Measurements from ENCODE around the gene POLK.

- TF ChIP-seq EZH2 (IDR thresholded peaks at IDR 0.05; ENCODE audit: low read length, unreplicated experiment) (no peak), EZH2phosphoT487 (IDR thresholded peaks at IDR 0.05; ENCODE audit: borderline replicate concordance, low read length) (no peak)
Measured at GRCh38 chr5:75620184-75620959, 108.7 kb downstream of the POLK start.
